Right lobe of liver (tissue), 4 donors: ENCODE measurements around the gene MAPKAP1.

ENCODE experiments used
- POLR2A ChIP-seq: fragments of 450-650 bp; IDR thresholded peaks from one replicate; pipeline ENCODE4 v1.6.1; 2017; ENCODE audit warnings: antibody characterized with exemption, mild to moderate bottlenecking
- TF ChIP-seq, protein P1 (sequence below), 4 donors: fragments of 200-600 bp in 3 of 4; fragments of 450-650 bp in 1 of 4; IDR thresholded peaks; one replicate each; pipeline versions ENCODE4 v1.5.1 to v1.8.0; 2016 to 2022; ENCODE audit warnings: antibody characterized with exemption in 4 of 4, mild to moderate bottlenecking in 2 of 4
- donor health status: DM: no; HTN: no; CAD: no.
- donor health status: DM: no; HTN: no; CAD: no.
- donor health status: DM: no; HTN: yes; CAD: no.

DNA sequence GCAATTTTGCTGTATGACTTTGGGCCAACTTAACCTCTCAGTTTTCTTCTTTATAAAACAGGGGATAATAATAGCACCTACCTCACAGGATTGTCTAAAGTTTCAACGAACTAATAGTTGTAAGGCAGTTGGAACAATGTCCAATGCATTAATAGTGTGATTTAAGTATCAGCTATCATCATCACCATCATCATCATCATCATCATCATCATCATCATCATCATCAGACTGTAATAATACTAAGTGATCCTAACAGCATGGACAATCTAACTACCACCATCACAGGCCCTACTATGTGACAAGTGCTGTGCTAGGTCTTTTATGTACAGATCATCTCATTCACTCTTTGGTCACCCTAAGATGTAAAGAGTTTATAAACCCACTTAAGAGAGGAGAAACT lies 196.0 kb downstream of the MAPKAP1 start:
- TF ChIP-seq, protein P1, sequence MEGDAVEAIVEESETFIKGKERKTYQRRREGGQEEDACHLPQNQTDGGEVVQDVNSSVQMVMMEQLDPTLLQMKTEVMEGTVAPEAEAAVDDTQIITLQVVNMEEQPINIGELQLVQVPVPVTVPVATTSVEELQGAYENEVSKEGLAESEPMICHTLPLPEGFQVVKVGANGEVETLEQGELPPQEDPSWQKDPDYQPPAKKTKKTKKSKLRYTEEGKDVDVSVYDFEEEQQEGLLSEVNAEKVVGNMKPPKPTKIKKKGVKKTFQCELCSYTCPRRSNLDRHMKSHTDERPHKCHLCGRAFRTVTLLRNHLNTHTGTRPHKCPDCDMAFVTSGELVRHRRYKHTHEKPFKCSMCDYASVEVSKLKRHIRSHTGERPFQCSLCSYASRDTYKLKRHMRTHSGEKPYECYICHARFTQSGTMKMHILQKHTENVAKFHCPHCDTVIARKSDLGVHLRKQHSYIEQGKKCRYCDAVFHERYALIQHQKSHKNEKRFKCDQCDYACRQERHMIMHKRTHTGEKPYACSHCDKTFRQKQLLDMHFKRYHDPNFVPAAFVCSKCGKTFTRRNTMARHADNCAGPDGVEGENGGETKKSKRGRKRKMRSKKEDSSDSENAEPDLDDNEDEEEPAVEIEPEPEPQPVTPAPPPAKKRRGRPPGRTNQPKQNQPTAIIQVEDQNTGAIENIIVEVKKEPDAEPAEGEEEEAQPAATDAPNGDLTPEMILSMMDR (IDR thresholded peaks at IDR 0.05), result no peak
- TF ChIP-seq POLR2A, result no peak
